HG03103 (cell line): ENCODE results near the gene CD247.

Source experiments
- ATAC-seq: cut with Tn5 transposase; IDR thresholded peaks from one replicate; pipeline ENCODE4 v1.9.1; 2021; ENCODE audit warnings: low read depth; ENCODE audit not compliant: unreplicated experiment

Gene CD247

DNA sequence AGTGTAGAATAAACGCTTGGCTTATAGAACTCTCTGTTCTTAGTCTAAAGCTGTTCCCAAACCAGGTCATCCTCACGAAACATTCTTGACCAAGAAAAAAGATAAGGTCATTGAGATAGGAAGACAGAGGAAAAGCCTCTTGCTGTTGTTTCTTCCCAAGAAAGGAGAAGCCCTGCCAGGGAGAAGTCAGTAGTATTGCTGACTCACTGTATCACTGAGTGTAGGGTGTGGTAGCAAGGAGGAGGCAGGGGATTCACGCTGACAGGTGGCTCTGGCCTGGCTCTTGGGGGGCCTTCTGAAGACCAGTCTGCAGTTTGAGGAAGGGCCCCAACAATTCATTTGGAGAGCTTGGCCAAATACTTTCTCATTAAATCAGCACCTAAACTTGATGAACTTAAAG, 97.8 kb downstream of the CD247 start:
- no peak for ATAC-seq

DNA sequence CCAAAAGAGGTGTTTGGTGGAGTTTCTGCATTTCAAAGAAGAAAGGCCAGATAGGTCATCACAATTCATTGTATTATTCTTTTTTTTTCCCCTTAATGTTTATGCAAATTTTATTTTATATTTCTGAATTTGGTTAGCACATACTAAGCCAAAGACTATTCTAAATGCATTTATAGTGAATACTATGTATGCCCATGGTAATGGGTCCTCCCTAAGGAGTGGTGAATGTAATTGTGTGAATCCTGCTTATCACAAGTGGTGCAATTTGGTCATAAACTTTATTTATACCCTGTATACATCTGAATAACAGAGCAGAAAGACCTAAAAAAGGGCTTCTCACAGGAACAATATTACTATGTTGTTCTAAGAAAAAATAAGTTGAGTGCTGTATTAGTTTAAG, 99.1 kb downstream of the CD247 start:
- no peak for ATAC-seq

DNA sequence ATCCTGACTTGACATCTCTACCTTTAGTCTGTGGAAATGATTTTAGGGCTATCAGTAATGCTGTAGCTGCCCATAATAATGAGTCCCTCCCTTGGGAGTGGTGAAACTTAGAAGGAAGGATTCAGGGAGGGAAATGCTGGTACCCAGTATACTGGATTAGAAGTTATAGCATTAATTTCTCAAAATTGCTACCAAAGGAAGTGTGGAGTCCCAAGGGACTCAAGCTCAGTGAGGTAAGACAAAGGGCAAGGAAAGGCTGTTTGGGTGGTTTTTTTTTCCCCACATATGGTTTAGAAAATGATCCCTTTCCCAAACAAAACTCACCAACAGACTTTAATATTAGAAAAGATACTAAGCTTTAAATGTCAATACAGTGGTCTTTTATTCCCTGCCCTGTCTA, 99.9 kb downstream of the CD247 start:
- ATAC-seq: no peak

DNA sequence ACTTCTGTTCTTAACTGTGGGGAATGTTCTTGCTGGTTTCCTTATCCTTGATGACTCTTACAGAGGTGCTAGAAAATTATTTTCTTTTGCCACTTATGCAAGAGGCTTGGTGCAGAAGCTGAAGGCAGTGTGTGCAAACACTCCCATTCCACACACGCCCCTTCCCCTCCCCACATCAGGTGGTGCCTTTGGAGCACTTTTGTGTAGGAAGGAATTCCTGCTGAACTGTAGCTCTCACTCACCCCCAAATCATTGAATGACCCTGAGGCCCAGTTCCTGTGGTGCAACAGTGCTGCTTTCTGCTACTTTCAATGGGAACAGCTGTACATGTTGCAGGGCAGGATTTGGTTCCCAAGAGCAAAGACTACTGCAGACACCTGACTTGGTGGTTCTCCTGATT, 101.8 kb downstream of the CD247 start:
- no peak for ATAC-seq

DNA sequence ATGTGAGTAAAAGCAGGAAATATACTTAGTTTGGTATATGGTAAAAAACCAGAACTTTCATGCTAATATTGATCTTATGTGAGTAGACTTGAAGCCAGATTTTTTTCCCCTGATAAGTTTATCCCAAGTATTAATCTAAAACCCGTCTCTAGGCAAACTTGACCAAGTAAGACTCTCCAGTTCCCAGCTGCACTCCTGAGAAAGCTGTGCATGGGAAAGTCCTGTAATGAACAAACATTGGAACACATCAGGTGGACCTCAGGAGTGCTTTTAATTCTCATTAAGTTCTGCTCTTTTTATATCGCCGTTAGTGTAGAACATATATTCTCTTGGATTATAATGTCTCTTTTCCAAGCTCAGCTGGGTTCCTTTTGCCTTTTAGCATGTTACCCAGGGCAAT, 105.0 kb downstream of the CD247 start:
- no peak for ATAC-seq

DNA sequence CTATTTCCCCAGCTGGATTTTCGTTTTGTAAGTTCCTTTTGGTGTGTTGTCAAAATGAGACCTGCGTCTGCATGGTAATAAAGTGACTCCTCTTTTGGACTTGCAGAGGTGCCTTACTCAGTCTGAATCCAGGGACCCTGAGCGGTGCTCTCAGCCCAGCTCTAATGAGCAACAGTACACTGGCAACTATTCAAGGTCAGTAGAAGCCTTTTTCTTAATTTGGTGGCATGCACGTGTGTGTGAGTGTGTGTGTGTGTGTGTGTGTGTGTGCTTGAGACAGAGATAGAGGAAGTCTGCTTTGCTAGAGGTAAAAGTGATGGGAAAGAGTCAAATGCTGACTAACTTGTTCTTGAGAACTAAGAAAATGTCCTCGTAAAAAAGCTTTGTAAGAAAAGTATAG, 105.4 kb downstream of the CD247 start:
- ATAC-seq: no peak

DNA sequence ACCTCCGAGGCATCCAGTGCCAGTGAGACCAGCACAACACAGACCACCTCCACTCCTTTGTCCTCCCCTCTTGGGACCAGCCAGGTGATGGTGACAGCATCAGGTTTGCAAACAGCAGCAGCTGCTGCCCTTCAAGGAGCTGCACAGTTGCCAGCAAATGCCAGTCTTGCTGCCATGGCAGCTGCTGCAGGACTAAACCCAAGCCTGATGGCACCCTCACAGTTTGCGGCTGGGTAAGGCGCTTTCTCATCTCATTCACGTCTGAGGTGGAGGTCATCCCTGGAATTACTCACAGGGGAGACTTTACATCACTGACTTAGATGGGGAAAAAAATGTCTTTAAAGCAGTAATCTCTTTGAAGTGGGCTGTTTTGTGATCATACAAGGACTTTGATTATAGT, 106.3 kb downstream of the CD247 start:
- ATAC-seq: no peak

DNA sequence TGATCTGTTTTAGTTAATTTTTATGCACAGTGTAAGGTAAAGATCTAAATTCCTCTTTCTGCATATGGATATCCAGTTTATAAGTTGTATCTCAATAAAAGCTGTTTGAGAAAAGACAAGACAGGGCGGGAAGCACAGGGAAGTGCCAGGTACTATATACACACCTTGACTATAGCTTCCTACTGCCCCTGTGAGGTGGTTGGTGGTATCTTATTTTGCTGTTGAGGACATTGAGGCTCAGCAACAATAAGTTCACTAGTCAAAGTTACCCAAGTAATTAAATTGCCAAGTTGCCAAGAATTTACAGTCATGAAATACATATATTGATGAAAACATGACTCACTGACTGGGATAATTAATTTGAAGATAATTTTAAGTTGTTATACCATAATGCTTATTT, 109.1 kb downstream of the CD247 start:
- no peak for ATAC-seq

DNA sequence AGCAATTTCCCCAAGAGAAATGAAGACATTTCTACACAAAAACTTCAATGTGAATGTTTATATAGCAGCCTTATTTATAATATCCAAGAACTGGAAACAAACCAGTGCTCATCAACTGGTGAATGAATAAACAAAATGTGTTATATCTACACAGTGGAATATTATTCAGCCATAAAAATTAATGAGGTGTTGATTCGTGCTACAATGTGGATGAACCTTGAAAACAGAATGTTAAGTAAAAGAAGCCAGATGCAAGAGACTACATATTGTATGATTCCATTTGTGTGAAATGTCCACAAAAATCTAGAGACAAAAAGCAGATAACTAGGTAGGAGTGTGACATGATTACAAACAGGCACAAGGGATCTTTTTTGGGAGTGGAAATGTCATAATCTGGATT, 110.0 kb downstream of the CD247 start:
- ATAC-seq: no peak

DNA sequence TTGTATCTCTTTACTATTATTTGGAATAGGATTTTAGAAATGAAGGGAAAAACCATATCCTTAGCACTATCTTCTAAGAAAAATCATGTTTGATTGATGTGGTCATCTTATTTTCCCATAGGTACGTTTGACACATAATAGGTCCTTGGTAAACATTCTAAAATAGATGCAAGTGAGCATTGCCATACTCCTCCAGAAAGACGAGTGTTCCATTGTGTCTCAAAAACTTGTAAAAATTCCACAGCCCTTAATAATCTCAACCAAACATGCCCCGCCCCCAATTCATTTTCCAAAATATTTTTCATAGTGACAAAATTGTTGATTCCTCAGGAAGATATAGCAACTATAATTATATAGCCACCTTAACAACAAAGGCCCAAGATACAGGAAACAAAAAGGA, 113.4 kb downstream of the CD247 start:
- no peak for ATAC-seq

DNA sequence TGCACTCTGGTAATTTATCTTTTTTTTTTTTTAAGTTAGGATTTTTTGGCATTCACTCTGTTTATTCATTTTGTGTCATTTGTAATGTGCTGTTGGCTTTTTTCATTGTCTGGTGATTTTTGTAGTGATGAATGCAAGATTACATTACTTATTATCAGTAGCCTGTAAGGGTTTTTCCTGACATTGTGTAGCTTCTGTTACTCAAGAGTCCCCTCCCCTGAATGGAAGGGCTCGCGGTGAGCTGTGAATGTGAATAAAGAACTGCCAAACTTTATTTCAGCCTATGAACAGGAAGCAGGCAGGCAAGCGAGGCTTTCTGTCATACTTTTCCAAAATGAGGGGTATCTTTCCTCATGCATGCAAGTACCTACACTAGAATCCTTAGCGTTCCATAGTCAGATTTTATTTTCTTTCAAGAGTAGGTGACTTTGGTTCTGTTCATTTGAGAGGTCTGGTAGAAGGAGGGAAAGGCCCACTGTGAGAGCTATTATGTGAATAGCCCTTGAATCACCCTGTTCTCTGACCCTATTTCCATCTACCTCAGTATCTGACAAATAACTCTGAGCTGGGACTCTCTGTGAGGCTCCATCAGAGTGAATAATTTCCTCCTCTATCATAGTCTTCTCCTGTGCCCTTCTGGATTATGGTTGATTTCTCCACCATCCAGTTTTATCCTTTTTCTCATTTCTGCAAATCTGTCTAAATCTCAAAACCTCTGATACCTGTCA, 114.0 kb downstream of the CD247 start:
- no peak for ATAC-seq

DNA sequence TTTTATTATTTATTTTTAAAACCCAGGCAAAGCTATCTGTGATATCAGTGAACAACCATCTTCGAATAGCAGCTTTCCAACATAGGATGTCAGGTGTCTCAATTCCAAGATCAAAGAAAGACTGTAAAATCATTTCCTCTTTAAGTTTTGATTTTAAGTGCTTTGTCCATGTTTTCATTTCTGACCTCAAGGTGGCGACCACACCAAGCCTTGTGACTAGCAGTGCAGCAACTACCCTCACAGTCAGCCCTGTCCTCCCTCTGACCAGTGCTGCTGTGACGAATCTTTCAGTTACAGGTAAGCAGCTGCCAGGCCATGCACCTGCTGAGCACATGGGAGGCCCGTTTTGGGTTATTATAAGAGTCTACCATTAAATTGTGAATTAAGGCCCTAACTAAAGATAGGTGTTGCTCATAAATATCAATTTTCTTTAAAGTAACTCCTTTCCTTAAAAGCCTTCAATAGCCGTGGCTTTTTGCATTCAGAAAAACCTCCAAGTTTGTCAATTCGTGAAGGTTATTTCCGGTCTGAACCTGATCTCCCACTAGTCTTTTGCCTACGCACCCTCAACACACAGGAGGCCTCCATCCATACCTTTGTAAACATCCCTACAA, 117.0 kb downstream of the CD247 start:
- no peak for ATAC-seq

DNA sequence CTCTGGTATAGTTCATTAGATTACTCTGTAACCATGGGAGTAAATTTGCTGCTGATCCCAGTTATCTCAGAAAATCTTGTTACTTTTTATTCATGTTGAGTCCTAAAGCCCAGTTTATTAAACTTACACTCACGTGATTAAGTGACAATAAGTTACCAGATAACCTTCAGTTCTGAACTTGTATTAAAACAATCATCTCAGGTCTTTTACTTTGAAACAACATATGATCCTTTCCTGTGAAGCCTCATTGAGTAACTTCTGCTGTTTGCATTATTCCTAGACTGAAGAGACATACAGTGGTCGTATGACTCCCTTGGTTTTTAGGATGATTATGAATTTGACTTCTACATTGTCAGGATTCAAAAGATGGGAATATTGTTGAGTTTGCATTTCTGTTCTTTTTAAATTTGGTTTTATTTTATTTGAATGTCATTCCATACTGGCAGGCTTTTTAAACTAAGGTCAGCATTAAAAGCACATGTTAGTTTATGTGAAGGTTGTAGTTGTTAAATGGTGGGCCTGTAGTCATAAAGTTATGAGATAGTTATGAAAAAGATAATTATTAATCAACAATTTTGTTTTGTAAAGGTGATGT, 117.9 kb downstream of the CD247 start:
- no peak for ATAC-seq

DNA sequence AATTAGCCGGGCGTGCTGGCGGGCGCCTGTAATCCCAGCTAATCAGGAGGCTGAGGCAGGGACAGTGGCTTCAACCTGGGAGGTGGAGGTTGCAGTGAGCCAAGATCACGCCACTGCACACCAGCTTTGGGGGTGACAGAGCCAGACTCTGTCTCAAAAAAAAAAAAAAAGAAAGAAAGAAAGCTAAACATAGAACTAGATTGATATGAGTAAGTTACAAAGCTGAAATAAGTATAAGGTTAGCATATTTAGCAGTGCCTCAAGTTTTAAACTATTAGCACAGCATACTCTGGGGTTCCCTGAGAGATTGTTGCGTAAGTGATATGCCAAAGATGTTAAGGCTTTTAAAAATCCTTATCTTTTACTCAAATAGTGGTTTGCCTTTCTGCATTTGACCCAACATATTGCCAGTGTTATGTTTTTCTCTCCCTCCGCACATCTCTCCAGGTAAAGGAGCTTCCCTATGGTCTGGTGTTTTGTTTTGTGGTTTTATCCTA, 126.1 kb downstream of the CD247 start:
- ATAC-seq: no peak

DNA sequence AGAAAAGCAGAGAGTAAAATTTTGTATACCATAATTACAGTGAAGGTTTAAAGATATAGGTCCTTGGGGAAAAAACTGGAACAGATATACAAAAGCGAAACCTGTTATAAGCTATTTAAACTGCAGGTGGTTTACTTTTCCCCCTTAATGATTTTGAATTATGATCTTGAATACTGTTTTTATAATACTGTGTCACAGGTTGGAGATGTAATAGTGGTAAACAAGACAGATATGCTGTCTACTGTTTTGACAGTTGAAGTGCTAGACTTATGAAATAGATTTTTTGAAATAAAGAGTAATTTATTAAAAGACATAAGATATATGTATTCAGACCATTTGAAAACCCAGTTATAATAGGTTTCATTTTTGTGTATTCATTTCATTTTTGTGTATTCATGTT, 129.4 kb downstream of the CD247 start:
- ATAC-seq: no peak

DNA sequence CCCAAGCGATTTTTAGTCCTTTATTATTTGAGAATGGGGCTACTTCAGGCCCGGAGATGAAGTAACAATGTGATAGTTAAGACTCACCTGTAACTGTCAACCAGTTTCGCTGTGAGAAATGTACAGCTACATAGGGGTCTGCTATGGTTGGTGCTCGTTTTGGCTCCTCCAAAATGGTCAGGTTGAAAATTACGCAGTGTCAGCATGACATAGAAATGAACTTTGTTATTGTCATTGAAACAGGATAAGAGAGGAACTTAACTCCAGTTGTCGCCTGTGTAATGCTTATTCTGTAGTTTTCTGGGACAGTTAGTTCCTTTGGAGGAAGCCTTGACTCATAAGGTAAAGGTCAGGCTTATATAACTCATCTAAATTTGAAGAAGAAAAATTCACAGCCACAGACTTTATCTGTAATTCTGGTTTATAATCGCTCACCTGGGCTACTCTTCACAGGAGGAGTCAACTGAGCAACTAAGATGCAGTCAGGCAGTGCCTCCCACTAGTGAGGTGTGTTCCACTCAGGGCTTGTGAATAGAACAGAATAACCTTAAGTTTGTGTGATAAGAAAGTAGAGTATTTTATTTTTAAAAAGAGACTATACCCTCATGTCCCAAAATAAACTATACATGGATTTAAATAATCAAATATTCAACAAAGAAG, 130.9 kb downstream of the CD247 start:
- ATAC-seq: no peak
